GM06990 (cell line): ENCODE results near the gene NUCB2.

Experiments used
- DNase-seq: peaks from one replicate; pipeline ENCODE4 v3.0.0-alpha.2; 2011; ENCODE audit not compliant: insufficient read length; ENCODE audit errors: extremely low read depth
- H3K27me3 ChIP-seq: replicated peaks from 2 replicates; pipeline ENCODE4 v1.6.0; 2011; ENCODE audit warnings: low read length; ENCODE audit not compliant: control insufficient read depth, insufficient read depth
- H3K36me3 ChIP-seq: 2 replicates; pipeline ENCODE4 v1.5.1; 2011; ENCODE audit warnings: low read length; ENCODE audit not compliant: control insufficient read depth, insufficient read depth
- H3K4me3 ChIP-seq: replicated peaks from 2 replicates; pipeline ENCODE4 v1.5.1; 2011; ENCODE audit warnings: low read depth, mild to moderate bottlenecking, control low read depth, low read length
- CTCF ChIP-seq: IDR thresholded peaks from 2 replicates; pipeline ENCODE4 v1.5.1; 2011; ENCODE audit warnings: low read length, control low read depth, mild to moderate bottlenecking, inconsistent platforms; ENCODE audit not compliant: insufficient read depth, poor library complexity, severe bottlenecking

Gene NUCB2

GRCh38 chr11:17314904-17315426 lies 38.4 kb downstream of the NUCB2 start:
- H3K27me3 ChIP-seq, result no peaks in the 10 kb centered on the region
- no peaks in the 10 kb centered on the region; the same call in 1 of the 2 replicates for H3K36me3 ChIP-seq
- no peak overlapping the region for H3K4me3 ChIP-seq
- no peak for DNase-seq
- no peak for TF ChIP-seq CTCF

GRCh38 chr11:17328871-17329494 lies 52.4 kb downstream of the NUCB2 start:
- Histone ChIP-seq H3K27me3 (no peaks in the 10 kb centered on the region), H3K36me3 (no peaks in the 10 kb centered on the region), H3K4me3 (no peak overlapping the region)
- DNase-seq, result no peak
- TF ChIP-seq CTCF, result no peak

GRCh38 chr11:17331669-17332068 lies 55.1 kb downstream of the NUCB2 start:
- no peak for DNase-seq
- H3K27me3 ChIP-seq, result no peaks in the 10 kb centered on the region
- no peak overlapping the region for H3K4me3 ChIP-seq
- no peaks in the 10 kb centered on the region for H3K36me3 ChIP-seq
- no peak for TF ChIP-seq CTCF

- no peak overlapping the region for H3K4me3 ChIP-seq
- no peak for DNase-seq
- H3K27me3 ChIP-seq, result no peaks in the 10 kb centered on the region
- no peaks in the 10 kb centered on the region for H3K36me3 ChIP-seq
- TF ChIP-seq CTCF, result no peak
Measured at GRCh38 chr11:17333799-17334586, 57.5 kb downstream of the NUCB2 start.

GRCh38 chr11:17343257-17343656 lies 66.7 kb downstream of the NUCB2 start:
- Histone ChIP-seq H3K27me3 (no peaks in the 10 kb centered on the region), H3K36me3 (no peaks in the 10 kb centered on the region), H3K4me3 (no peak overlapping the region)
- no peak for DNase-seq
- TF ChIP-seq CTCF, result no peak
